Stimulated activated CD8-positive, alpha-beta memory T cell treated with anti-CD3 and anti-CD28 coated beads, Interleukin-7, amount 100 ng/mL, for 1 hour (primary cell): ENCODE data around the gene PKD1.
A peak's percentile ranks its signal among the peaks of the same experiment; 100 is the strongest.

ENCODE experiments used
- DNase-seq, 2 donors: peaks; one replicate each; pipeline ENCODE4 v3.0.0-alpha.2; 2020; ENCODE audit warnings: low read depth in 2 of 2

PKD1 gene

DNA sequence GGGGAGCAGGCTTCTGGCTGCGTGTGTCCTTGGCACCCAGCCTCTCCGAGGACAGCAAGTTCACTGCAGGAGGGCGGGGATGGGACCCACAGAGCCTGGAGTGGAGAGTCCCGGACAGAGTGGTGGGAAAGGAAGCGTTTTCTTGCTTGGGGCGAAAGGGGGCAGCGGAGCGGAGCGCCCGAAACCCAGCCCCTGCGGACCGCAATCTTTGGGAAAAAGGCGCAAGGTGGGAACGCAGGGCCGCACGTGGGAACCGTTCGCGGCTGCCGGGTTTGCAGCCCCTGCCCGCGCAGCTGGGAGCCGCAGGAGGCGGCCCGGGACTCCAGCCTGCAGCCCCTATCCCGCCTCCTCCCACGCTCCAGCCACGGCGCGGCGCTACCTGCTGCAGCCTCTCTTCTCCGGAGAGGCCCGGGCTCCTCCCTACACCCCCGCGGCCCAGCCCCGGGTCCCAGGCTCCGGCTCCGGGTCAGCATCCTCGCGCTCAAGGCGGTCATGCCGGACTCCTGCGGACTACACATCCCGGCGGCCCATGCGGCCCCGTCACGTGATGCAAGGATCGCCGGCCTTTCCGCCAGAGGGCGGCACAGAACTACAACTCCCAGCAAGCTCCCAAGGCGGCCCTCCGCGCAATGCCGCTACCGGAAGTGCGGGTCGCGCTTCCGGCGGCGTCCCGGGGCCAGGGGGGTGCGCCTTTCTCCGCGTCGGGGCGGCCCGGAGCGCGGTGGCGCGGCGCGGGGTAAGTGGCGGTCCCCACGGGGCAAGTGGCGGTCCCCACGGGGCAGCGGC, 88.2 kb downstream of the PKD1 start, which contains the start of the genes NTHL1 and TSC2:
TSS of gene NTHL1 (minus strand) at position 505 of the 786 bp plus-strand sequence. CDS start at position 494, 11 bp downstream.
TSS of gene TSC2 (plus strand) at position 656 of the 786 bp plus-strand sequence. CDS start 631 bp downstream, outside the sequence.
- DNase-seq = peak; percentile 84 to 86

DNA sequence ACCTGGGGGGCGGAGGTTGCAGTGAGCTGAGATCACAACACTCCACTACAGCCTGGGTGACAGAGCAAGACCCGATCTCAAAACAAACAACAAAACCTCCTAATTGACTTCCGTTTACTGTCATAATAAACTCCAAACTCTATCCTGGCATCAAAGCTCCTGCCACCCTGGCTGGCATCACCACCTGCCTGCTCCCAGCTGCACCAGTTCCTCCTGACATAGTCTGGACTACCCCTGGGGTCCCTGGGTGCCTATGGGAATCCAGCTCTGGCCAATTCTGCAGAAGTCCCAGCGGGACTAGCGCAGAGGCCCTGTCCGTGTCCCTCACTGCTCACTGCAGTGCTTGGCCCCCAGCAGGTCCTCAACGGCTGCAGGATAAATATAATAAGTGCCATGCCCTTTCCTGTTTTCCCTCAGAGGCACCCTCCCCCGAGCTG, 88.8 kb downstream of the PKD1 start:
- no peak for DNase-seq

DNA sequence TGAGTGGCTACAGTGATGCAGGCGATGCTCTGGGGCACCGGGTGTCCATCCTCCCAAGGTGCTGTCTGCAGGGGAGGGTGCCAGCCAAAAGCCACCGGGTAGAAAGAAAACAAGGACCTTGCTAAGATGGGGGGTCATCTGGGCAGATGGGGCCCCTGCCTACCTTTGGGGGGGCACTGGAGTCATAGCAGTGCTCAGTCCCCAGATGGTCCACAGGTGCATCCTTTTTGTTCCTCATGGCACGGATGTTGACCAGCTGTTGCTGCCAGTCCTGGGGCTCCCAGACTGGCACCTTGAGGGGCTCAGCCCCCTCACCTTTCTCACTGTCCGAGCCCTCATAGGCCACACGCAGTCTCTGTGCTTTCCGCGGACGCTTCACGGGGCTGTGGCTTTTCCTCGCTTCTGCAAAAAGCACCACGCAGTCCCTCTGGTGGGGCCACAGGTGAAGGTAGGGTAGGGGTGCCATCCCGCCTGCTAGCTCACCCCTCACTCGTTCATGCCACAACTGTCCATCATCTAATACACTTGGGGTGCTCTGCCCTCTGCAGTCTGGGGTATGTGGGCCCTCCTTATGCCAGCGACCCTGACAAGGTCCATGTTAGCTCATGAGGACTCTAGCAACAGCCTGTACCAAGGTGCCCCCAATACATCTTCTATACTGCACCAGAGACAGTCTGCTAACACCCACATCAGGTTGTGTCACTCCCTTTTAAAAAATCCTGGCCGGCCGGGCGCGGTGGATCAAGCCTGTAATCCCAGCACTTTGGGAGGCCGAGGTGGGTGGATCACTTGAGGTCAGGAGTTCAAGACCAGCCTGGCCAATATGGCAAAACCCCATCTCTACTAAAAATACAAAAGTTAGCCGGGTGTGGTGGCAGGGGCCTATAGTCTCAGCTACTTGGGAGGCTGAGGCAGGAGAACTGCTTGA, 89.5 kb downstream of the PKD1 start:
- no peak for DNase-seq

DNA sequence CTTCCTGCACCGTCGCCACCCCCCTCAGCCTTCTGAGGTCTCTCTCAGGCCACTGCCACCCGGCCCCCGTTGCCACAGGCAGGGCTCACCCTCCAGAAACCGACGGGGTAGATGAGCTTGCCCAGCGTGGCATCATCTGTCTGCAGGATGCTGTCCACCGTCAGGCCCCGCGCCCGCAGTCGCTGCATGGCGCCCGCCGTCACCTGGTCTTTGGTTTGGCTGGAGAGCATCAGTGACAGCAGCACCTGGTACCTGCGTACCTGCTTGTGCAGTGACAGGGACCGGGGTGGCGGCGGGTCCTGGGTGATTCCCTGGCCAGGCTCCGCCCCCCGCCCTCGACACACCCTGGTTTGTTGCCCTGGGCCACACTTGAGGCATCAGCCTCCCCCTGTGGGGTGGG, 91.2 kb downstream of the PKD1 start:
- no peak for DNase-seq

DNA sequence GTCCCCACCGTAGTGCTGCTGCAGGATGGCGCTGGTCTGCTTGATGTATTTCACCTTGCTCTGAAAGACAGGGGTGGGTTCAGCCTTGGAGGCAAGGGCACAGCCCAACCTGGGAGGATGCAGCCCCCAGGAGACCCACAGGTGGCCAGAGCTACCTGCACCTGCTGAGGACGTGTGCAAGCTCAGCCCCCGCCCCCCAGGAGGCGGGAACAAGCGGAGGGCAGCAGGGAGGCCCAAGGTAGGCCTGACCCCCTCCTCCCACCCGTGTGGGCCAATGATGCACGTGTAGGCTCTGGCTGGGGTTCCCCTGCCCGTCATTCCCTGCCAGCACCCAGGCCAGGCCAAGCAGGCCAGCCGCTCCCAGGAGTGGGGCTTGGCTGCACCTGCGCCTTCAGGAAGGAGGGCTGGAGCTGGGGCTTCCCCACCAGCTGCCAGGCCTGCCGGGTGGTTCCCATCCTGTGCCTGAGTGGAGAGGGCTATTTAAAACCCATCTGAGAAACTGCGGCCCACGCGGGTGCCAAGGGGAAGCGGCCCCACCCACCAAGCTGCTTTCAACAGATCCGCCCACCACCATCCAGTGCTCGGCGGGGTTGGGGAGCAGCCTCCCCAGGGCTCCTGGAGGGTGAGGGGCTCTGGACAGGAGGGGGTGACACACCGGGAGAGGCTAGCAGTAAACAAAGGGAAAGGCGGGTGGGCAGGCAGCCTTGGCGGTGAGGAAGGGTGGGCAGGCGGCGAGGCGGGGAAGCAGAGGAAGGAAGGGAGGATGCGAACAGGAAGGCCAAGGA, 91.8 kb downstream of the PKD1 start:
- no peak for DNase-seq

DNA sequence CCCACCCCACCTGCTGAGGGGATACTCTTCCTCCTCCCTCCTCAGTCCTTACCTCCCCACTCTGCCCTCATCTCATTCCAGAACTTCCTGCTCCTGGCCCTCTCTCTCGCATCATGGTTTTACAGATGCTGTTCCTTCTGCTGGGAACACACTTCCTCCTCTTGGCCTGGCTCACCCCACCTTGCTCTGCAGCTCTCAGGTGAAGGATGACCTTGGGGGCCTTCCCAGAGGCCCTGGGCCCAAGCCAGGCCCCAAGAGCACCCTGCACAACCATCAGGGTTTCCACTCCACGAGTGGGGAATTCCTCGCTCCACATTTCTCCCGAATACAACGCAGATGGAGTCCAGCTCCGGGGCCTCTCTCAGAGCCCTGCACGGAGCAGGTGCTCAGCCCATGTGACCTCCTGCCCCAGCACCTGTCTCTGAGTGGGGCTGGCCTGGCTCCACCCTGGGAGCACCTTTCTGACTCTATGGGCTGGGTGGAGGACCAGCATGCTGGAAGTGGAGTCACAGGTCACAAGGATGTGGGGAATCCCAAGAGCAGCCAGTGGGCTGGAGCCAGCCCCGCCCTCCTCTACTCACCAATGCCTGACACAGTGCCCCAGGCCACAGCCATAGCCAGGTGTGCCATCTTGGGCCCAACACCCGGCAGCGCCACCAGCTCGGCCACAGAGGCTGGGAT, 92.6 kb downstream of the PKD1 start:
- DNase-seq = no peak

DNA sequence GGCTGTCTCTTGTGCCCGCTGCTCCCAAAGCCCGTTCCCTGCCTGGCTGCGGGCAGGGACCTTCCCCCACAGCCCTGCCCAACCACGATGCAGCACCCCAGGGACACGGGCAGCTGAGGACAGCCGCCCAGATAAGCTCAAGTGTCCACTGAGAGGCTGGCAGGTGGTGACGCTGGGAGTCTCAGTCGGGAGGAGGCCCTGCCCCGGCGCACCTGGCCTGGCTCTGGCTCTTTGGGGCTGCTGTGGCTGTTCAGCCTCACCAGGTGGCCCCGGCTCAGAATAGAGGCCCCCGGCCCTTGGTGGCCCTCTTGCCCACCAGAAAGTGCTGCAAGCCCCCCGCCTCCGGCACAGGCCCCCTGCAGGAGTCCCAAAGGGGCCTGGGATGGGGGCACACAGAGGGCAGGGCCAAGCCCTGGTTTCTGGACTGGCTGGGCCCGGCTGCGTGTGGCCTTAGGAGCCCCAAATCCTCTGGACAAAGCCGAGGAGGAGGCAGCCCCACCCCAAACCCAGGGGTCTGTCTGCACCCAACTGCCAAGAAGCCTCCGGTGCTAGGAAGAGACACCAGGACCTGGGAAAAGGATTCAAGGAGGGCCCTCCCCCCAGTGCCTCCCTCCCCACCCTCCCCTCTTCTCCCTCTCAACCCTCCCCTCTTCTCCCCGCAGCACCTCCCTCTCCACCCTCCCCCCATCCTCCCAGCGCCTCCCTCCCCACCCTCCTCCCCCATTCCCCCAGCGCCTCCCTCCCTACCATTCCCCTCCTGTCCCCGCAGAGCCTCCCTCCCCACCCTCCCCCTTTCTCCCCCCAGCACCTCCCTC, 93.3 kb downstream of the PKD1 start:
- DNase-seq = no peak

DNA sequence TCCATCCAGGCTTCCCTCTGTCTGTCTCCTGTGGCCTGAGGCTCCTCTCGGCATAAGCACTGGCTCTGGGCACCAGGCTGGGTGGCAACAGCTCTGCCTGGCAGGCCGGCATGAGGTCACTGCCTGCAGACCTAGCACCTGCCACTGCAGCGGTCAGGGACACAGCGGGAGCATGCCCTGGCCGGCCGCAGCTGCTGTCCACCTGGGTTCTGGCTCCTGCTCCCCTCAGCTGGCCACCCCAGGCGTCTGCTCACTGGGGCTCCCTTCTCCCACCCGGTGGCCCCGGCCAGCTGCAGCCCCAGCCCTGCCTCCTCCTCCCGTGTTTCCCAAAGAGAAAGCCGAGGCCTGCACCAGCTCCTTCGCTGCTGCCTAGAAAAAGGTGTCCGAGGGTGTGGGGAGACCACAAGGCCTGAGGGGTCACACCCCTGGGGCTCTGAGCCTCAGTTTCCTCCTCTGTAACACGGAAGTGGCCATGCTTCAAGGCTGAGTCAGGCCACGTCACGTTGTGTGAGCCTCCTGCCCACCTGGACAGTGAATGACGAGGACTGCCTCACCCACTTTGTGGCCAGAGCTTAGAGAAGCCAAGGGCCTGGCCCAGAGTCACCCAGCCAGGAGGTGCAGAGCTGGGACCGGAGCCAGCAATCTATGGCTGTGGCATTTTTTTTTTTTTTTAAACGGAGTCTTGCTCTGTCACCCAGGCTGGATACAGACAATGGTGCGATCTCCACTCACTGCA, 94.7 kb downstream of the PKD1 start:
- DNase-seq = no peak

DNA sequence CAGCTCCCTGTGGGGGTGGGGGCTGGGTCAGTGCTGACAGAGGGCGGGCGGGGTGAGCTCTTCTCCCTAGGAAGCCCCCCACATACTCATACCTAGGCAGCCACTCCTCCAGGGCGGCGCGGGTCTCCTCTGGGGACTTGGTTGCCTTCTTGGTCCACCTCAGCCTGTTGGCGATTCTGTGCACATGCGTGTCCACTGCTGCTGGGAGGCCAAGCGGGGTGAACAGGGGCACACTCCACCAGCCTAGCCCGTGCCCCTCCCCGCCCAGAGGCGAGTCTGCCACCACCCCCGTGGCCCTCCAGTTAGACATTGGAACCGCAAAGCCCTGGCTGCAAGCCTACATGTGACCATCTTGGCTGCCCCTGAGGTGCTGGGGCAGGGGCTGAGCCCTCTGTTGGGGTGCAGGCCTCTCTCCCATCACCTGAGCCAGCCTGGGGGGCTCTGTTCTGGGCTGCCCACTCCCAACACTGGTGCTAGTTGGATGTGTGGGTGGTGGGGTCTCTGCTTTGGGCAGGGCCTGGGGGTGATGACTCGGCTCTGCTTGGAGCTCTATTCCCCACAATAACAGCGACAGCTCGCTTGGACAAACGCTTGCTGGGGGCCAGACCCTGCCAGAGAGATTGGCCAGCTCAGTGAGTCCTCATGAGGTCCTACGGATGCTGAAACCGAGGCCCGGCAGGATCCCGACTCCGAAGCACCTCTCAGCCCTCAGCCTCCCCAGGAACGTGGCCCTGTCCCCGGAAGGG, 95.5 kb downstream of the PKD1 start:
- DNase-seq = no peak

DNA sequence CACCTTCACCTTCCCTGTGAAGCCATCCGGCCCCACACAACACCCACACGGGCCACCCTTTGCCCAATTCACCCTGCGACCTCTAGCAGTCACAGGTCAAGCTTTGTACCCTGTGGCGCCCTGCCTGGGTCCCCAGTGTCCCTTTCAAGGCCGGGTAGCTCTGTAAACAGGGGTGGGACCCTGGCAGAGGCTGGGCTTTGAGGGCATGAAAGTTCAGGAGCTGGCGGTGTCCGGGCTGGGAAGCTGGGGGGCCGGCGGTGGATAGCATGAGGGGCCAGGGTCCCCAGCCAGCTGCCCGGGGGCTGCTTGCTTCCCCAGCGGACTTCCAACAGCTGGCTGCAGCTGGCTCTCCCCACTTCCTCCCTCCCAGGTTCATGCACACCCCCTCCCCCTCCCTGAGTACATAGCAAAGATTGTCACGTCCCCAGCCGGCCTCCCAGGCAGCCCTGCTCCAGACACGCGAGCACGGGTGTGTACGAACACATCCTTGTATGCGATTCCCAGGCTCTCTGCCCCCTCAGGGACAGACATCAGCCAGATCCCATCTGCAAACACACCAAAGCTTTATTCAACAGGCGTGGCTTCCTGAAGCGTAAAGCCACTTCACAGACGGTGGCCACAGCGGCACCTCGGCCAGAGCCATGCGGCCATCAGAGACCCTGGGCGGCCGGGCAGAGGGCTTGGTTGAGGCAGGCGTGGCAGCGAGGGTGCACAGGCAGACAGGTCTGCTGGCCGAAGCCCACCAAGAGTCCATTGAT, 96.2 kb downstream of the PKD1 start:
- no peak for DNase-seq
